ENCODE data around the gene C14orf180.

C14orf180 gene

GRCh38 chr14:104581521-104581920, 2.0 kb downstream of the C14orf180 start:
- TF ChIP-seq CTCF (conservative IDR thresholded peaks at IDR 0.05; ENCODE audit: low read depth, low read length) = no peak
- no peak for DNase-seq (ENCODE audit: low read depth)

GRCh38 chr14:104582005-104582404, 2.4 kb downstream of the C14orf180 start:
- DNase-seq (ENCODE audit: low read depth) = no peak
- TF ChIP-seq CTCF (conservative IDR thresholded peaks at IDR 0.05; ENCODE audit: low read depth, low read length) = no peak
- H3K4me3 ChIP-seq (ENCODE audit: low read depth, low read length) = no peak overlapping the region

More at GRCh38 chr14:104581521-104581920, 2.0 kb downstream of the C14orf180 start:
- no peak overlapping the region for H3K4me3 ChIP-seq (ENCODE audit: low read depth, low read length)

GRCh38 chr14:104582662-104583061, 3.1 kb downstream of the C14orf180 start:
- TF ChIP-seq CTCF (conservative IDR thresholded peaks at IDR 0.05; ENCODE audit: low read depth, low read length) = no peak
- DNase-seq (ENCODE audit: low read depth) = no peak
- H3K4me3 ChIP-seq (ENCODE audit: low read depth, low read length) = no peak overlapping the region

GRCh38 chr14:104583424-104584306, 4.1 kb downstream of the C14orf180 start:
- no peak for DNase-seq (ENCODE audit: low read depth)
- no peak overlapping the region for H3K4me3 ChIP-seq (ENCODE audit: low read depth, low read length)

GRCh38 chr14:104584557-104584956, 5.0 kb downstream of the C14orf180 start:
- H3K4me3 ChIP-seq (ENCODE audit: low read depth, low read length) = no peak overlapping the region
- DNase-seq (ENCODE audit: low read depth) = no peak
- TF ChIP-seq CTCF (conservative IDR thresholded peaks at IDR 0.05; ENCODE audit: low read depth, low read length) = no peak

More at GRCh38 chr14:104583424-104584306, 4.1 kb downstream of the C14orf180 start:
- no peak for TF ChIP-seq CTCF (conservative IDR thresholded peaks at IDR 0.05; ENCODE audit: low read depth, low read length)

GRCh38 chr14:104585966-104586697, 6.6 kb downstream of the C14orf180 start:
- TF ChIP-seq CTCF (conservative IDR thresholded peaks at IDR 0.05; ENCODE audit: low read depth, low read length) = no peak
- no peak for DNase-seq (ENCODE audit: low read depth)
- no peak overlapping the region for H3K4me3 ChIP-seq (ENCODE audit: low read depth, low read length)
